Liver (tissue), 9 donors: ENCODE measurements around the gene TPCN1. TPM values are rescaled to one million over a fixed set of nuclear protein-coding genes. Genes with fewer than 3 reads are reported as not detected.
A peak's percentile ranks its signal among the peaks of the same experiment; 100 is the strongest.

Experiments
- DNase-seq: peaks from one replicate; pipeline ENCODE4 v3.0.0-alpha.2; 2017; ENCODE audit warnings: low spot score
- H3K27ac ChIP-seq, 2 donors: one replicate each; pipeline ENCODE4 v1.7.0; 2013; ENCODE audit warnings: inconsistent platforms in 2 of 2, low read length in 2 of 2, control low read depth in 1 of 2, low read depth in 1 of 2, mild to moderate bottlenecking in 1 of 2
- H3K27me3 ChIP-seq, 4 donors: one replicate each; pipeline versions ENCODE4 v1.6.1 to v1.7.0; 2013; ENCODE audit warnings: low read length in 3 of 4, inconsistent platforms in 1 of 4, mild to moderate bottlenecking in 1 of 4, moderate library complexity in 1 of 4; ENCODE audit not compliant: control insufficient read depth in 4 of 4, insufficient read depth in 4 of 4
- H3K36me3 ChIP-seq, 4 donors: one replicate each; pipeline versions ENCODE4 v1.6.1 to v1.7.0; 2013; ENCODE audit warnings: low read length in 3 of 4, mild to moderate bottlenecking in 3 of 4, low read depth in 1 of 4, moderate library complexity in 1 of 4; ENCODE audit not compliant: control insufficient read depth in 4 of 4, insufficient read depth in 3 of 4
- H3K4me1 ChIP-seq, 4 donors: one replicate each; pipeline versions ENCODE4 v1.6.1 to v1.7.0; 2013; ENCODE audit warnings: low read length in 3 of 4, mild to moderate bottlenecking in 3 of 4, moderate library complexity in 1 of 4; ENCODE audit not compliant: control insufficient read depth in 4 of 4, insufficient read depth in 4 of 4
- H3K4me3 ChIP-seq, 3 donors: one replicate each; pipeline versions ENCODE4 v1.6.1 to v1.7.0; 2013; ENCODE audit warnings: low read length in 3 of 3, control low read depth in 1 of 3, low read depth in 1 of 3, mild to moderate bottlenecking in 1 of 3
- H3K9ac ChIP-seq, 2 donors: one replicate each; pipeline ENCODE4 v1.7.0; 2013; ENCODE audit warnings: low read length in 2 of 2, mild to moderate bottlenecking in 2 of 2, moderate library complexity in 2 of 2, control low read depth in 1 of 2, low read depth in 1 of 2
- H3K9me3 ChIP-seq, 4 donors: one replicate each; pipeline versions ENCODE4 v1.6.1 to v1.7.0; 2013; ENCODE audit warnings: low read length in 3 of 4; ENCODE audit not compliant: control insufficient read depth in 4 of 4
- CTCF ChIP-seq: fragments of 150-350 bp; IDR thresholded peaks from 2 replicates; pipeline ENCODE4 v1.5.1; 2017; ENCODE audit warnings: improper control_type of control experiment, low read depth, low read length; ENCODE audit not compliant: missing input control
- FOXA2 ChIP-seq: IDR thresholded peaks from 2 replicates; pipeline ENCODE4 v1.6.1; 2016; ENCODE audit warnings: antibody characterized with exemption
- HNF4G ChIP-seq: IDR thresholded peaks from 2 replicates; pipeline ENCODE4 v1.6.1; 2016; ENCODE audit warnings: antibody characterized with exemption
- JUND ChIP-seq, 2 donors: IDR thresholded peaks; 2 replicates each; pipeline ENCODE4 v1.6.1; 2016; ENCODE audit warnings: antibody characterized with exemption in 2 of 2
- RAD21 ChIP-seq, 2 donors: IDR thresholded peaks; 2 replicates each; pipeline ENCODE4 v1.6.1; 2016; ENCODE audit warnings: antibody characterized with exemption in 2 of 2, mild to moderate bottlenecking in 2 of 2
- REST ChIP-seq: IDR thresholded peaks from 2 replicates; pipeline ENCODE4 v1.6.1; 2016; ENCODE audit warnings: antibody characterized with exemption, mild to moderate bottlenecking
- RXRA ChIP-seq, 2 donors: IDR thresholded peaks; 2 replicates each; pipeline ENCODE4 v1.6.1; 2017 to 2018; ENCODE audit warnings: antibody characterized with exemption in 2 of 2, mild to moderate bottlenecking in 1 of 2
- TAF1 ChIP-seq: conservative IDR thresholded peaks from 2 replicates; pipeline ENCODE4 v1.6.1; 2016; ENCODE audit warnings: antibody characterized with exemption, mild to moderate bottlenecking
- ZBTB33 ChIP-seq: IDR thresholded peaks from 2 replicates; pipeline ENCODE4 v1.6.1; 2016; ENCODE audit warnings: antibody characterized with exemption
- WGBS: extraction: QIAGEN DNeasy Blood & Tissue Kit; methylation state at CpG from one replicate; pipeline ENCODE4 v1.1.7; 2013; 5-methylcytosine and 5-hydroxymethylcytosine counted together
- polyA plus RNA-seq, 2 donors: library from polyadenylated mRNA; stranded (reverse) in 1 of 2; unstranded in 1 of 2; fragments of 200-250 nt in 1 of 2; fragments of >200 nt in 1 of 2; fragmentation: Nextera tagmentation in 1 of 2; extraction: Ambion mirVana in 1 of 2; gene quantifications; one replicate each; pipeline versions ENCODE4 v1.2.1 to v1.2.3, GENCODE V29; 2013 to 2015
- total RNA-seq, 2 donors: library from RNA; depleted of rRNA; stranded (reverse); fragments of >200 nt; gene quantifications; one replicate each; pipeline ENCODE4 v1.2.3, GENCODE V29; 2014
- TF ChIP-seq, protein P1 (sequence below): IDR thresholded peaks from 2 replicates; pipeline ENCODE4 v1.6.1; 2016; ENCODE audit warnings: antibody characterized with exemption
- donor health status: healthy.
- donor health status: healthy.
- donor health status: healthy.
- donor health status: healthy.
- donor health status: healthy.

The TPCN1 gene
- total and polyA plus RNA-seq, 4 donors = 8.6 to 19.2 (median 13.7) TPM

- H3K4me3 ChIP-seq = no peak overlapping the region
- no peak overlapping the region for H3K9ac ChIP-seq
- 100% methylated on average over 1 of the region's 1 CpG for WGBS
- H3K36me3 ChIP-seq = peaks cover 3 to 47% (median 13%) of the 10 kb centered on the region in 4 donors
- H3K27ac ChIP-seq = no peak overlapping the region
- H3K4me1 ChIP-seq = no peaks in the 10 kb centered on the region
- TF ChIP-seq TAF1 (no peak), CTCF (peak; percentile 2), RAD21 (IDR thresholded peaks at IDR 0.05) (peak; percentile 27 to 44)
- no peaks in the 10 kb centered on the region for H3K9me3 ChIP-seq
- H3K27me3 ChIP-seq = no peaks in the 10 kb centered on the region
- no peak for DNase-seq
These were observed 89.2 kb downstream of the TPCN1 start for GRCh38 chr12:113310489-113310888.

GRCh38 chr12:113314121-113314529 lies 92.9 kb downstream of the TPCN1 start:
- Histone ChIP-seq H3K4me3 (no peak overlapping the region), H3K4me1 (no peaks in the 10 kb centered on the region), H3K9ac (no peak overlapping the region), H3K27me3 (no peaks in the 10 kb centered on the region), H3K27ac (no peak overlapping the region), H3K9me3 (no peaks in the 10 kb centered on the region), H3K36me3 (peaks cover 6 to 61% (median 23%) of the 10 kb centered on the region in 4 donors)
- no peak for DNase-seq
- WGBS = 83% methylated on average over 7 of the region's 7 CpGs
- TF ChIP-seq RAD21 (IDR thresholded peaks at IDR 0.05) (no peak), RXRA (IDR thresholded peaks at IDR 0.05) (no peak), TAF1 (no peak), CTCF (no peak), FOXA2 (no peak), HNF4G (no peak), REST (no peak), JUND (IDR thresholded peaks at IDR 0.05) (no peak), ZBTB33 (no peak)
- TF ChIP-seq, protein P1, sequence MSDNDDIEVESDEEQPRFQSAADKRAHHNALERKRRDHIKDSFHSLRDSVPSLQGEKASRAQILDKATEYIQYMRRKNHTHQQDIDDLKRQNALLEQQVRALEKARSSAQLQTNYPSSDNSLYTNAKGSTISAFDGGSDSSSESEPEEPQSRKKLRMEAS = no peak
